B cell (primary cell): ENCODE measurements around the gene CCDC187. TPM values are rescaled to one million over a fixed set of nuclear protein-coding genes. Genes with fewer than 3 reads are reported as not detected.

Experiments used
- ATAC-seq: fragments of 200-7000 bp; cut with Tn5 transposase; one replicate; pipeline ENCODE4 v1.10.0; 2021; ENCODE audit warnings: low read depth, mild to moderate bottlenecking, moderate number of reproducible peaks, moderate library complexity
- CTCF ChIA-PET: fragments of 350-600 bp; sonication (Branson Sonifier 250); formaldehyde crosslinking; loops from one replicate; lab custom pipeline; 2021; ENCODE audit warnings: antibody characterized with exemption, inconsistent platforms; lab: Charles Lee
- POLR2A ChIA-PET: fragments of 350-600 bp; sonication (Branson Sonifier 250); formaldehyde crosslinking; loops from one replicate; lab custom pipeline; 2021; ENCODE audit warnings: antibody characterized with exemption; lab: Charles Lee
- DNase-seq: peaks from one replicate; pipeline ENCODE4 v3.0.0; 2013
- H2AFZ ChIP-seq: 2 replicates; pipeline ENCODE4 v1.6.1; 2012; ENCODE audit warnings: mild to moderate bottlenecking, low read depth, low read length; ENCODE audit not compliant: insufficient read depth, poor library complexity, severe bottlenecking
- H3K27ac ChIP-seq, 2 donors: 1 replicate in 1 of 2; 2 replicates in 1 of 2; pipeline ENCODE4 v1.5.1; 2012 to 2013; ENCODE audit warnings: low read length in 2 of 2, mild to moderate bottlenecking in 2 of 2, moderate library complexity in 1 of 2
- H3K27me3 ChIP-seq, 4 experiments: fragments of 200-600 bp in 1 of 4; sonication (generic) in 1 of 4; replicated peaks in 1 of 4; 1 replicate in 2 of 4; 2 replicates in 2 of 4; pipeline versions ENCODE4 v1.6.1 to v1.7.0; 2013 to 2016; ENCODE audit warnings: low read length in 3 of 4, mild to moderate bottlenecking in 2 of 4, mixed read lengths in 1 of 4, moderate library complexity in 1 of 4; ENCODE audit not compliant: insufficient read depth in 4 of 4, control insufficient read depth in 3 of 4; ENCODE audit errors: control extremely low read depth in 1 of 4
- H3K36me3 ChIP-seq, 2 experiments: replicated peaks in 1 of 2; 1 replicate in 1 of 2; 2 replicates in 1 of 2; pipeline versions ENCODE4 v1.6.1 to v1.7.1; 2013; ENCODE audit warnings: low read length in 1 of 2; ENCODE audit not compliant: insufficient read depth in 2 of 2, control insufficient read depth in 1 of 2; ENCODE audit errors: control extremely low read depth in 1 of 2, extremely low read depth in 1 of 2
- H3K4me1 ChIP-seq, 2 donors: fragments of 200-600 bp in 1 of 2; sonication (generic) in 1 of 2; 1 replicate in 1 of 2; 2 replicates in 1 of 2; pipeline versions ENCODE4 v1.5.1 to v1.6.1; 2013 to 2017; ENCODE audit warnings: low read length in 2 of 2; ENCODE audit not compliant: control insufficient read depth in 2 of 2, insufficient read depth in 2 of 2
- H3K4me2 ChIP-seq: replicated peaks from 2 replicates; pipeline ENCODE3; 2012; ENCODE audit warnings: mild to moderate bottlenecking, low read depth, low read length; ENCODE audit not compliant: poor library complexity, severe bottlenecking
- H3K4me3 ChIP-seq, 5 experiments: fragments of 200-600 bp in 1 of 5; sonication (generic) in 1 of 5; 1 replicate in 3 of 5; 2 replicates in 2 of 5; pipeline versions ENCODE4 v1.5.1 to v1.7.0; 2011 to 2016; ENCODE audit warnings: low read length in 4 of 5, mild to moderate bottlenecking in 4 of 5, low read depth in 2 of 5, control low read depth in 1 of 5, moderate library complexity in 1 of 5; ENCODE audit not compliant: insufficient read depth in 1 of 5; ENCODE audit errors: control extremely low read depth in 1 of 5, extremely low read depth in 1 of 5
- H3K79me2 ChIP-seq: fragments of 200-600 bp; sonication (generic); one replicate; pipeline ENCODE4 v1.6.0; 2016; ENCODE audit warnings: low read length; ENCODE audit not compliant: control insufficient read depth, insufficient read depth
- H3K9ac ChIP-seq: fragments of 200-600 bp; sonication (generic); 2 replicates; pipeline ENCODE4 v1.6.1; 2017; ENCODE audit warnings: mild to moderate bottlenecking, low read length, moderate library complexity
- H3K9me3 ChIP-seq, 3 donors: one replicate each; pipeline versions ENCODE4 v1.6.1 to v1.7.1; 2013; ENCODE audit warnings: low read length in 2 of 3; ENCODE audit not compliant: control insufficient read depth in 2 of 3, insufficient read depth in 1 of 3; ENCODE audit errors: control extremely low read depth in 1 of 3
- H4K20me1 ChIP-seq: 2 replicates; pipeline ENCODE4 v1.6.0; 2012; ENCODE audit warnings: mild to moderate bottlenecking, low read length; ENCODE audit not compliant: insufficient read depth, control insufficient read depth, poor library complexity, severe bottlenecking
- H3K27ac Mint-ChIP-seq: one replicate; pipeline ENCODE4 v1.8.0; 2021; ENCODE audit warnings: mixed read lengths
- H3K27me3 Mint-ChIP-seq: one replicate; pipeline ENCODE4 v1.8.0; 2021; ENCODE audit warnings: mixed read lengths
- H3K4me1 Mint-ChIP-seq: one replicate; pipeline ENCODE4 v1.8.0; 2021; ENCODE audit warnings: mixed read lengths
- H3K4me3 Mint-ChIP-seq: one replicate; pipeline ENCODE4 v1.8.0; 2021; ENCODE audit warnings: mixed read lengths
- H3K9me3 Mint-ChIP-seq: one replicate; pipeline ENCODE4 v1.8.0; 2022; ENCODE audit warnings: mixed read lengths; ENCODE audit not compliant: insufficient read depth
- EZH2 ChIP-seq: IDR thresholded peaks from 2 replicates; pipeline ENCODE4 v1.6.1; 2012; ENCODE audit warnings: borderline replicate concordance, low read depth, mild to moderate bottlenecking, moderate library complexity, low read length; ENCODE audit not compliant: insufficient read depth, poor library complexity, severe bottlenecking
- WGBS: methylation state at CpG from one replicate; pipeline ENCODE4 v1.1.5; 2013; ENCODE audit warnings: missing lambda C conversion rate; ENCODE audit not compliant: insufficient coverage; 5-methylcytosine and 5-hydroxymethylcytosine counted together
- intact Hi-C: fragments of 100-400 bp; cut with micrococcal nuclease; formaldehyde crosslinking; loops from one replicate; pipeline ENCODE4 v1.10.0; 2022
- polyA plus RNA-seq: library from polyadenylated mRNA; depleted of rRNA; stranded (reverse); fragments of >200 nt; gene quantifications from 2 replicates; pipeline ENCODE4 v1.2.3, GENCODE V29; 2012
- total RNA-seq, 2 donors: library from RNA; stranded (reverse); fragments of 120-200 nt in 1 of 2; gene quantifications; 1 replicate in 1 of 2; 2 replicates in 1 of 2; pipeline versions ENCODE4 v1.2.3 to v1.2.4, GENCODE V29; 2013 to 2022
- TF ChIP-seq, protein P1 (sequence below): fragments of 200-600 bp; IDR thresholded peaks from one replicate; pipeline ENCODE4 v1.8.0; 2022; ENCODE audit warnings: antibody characterized with exemption, mild to moderate bottlenecking

Gene CCDC187
- total and polyA plus RNA-seq, 2 donors (not counting 1 experiment from before 2014, with no cell fraction given) = 1.5 to 7.6 TPM

DNA sequence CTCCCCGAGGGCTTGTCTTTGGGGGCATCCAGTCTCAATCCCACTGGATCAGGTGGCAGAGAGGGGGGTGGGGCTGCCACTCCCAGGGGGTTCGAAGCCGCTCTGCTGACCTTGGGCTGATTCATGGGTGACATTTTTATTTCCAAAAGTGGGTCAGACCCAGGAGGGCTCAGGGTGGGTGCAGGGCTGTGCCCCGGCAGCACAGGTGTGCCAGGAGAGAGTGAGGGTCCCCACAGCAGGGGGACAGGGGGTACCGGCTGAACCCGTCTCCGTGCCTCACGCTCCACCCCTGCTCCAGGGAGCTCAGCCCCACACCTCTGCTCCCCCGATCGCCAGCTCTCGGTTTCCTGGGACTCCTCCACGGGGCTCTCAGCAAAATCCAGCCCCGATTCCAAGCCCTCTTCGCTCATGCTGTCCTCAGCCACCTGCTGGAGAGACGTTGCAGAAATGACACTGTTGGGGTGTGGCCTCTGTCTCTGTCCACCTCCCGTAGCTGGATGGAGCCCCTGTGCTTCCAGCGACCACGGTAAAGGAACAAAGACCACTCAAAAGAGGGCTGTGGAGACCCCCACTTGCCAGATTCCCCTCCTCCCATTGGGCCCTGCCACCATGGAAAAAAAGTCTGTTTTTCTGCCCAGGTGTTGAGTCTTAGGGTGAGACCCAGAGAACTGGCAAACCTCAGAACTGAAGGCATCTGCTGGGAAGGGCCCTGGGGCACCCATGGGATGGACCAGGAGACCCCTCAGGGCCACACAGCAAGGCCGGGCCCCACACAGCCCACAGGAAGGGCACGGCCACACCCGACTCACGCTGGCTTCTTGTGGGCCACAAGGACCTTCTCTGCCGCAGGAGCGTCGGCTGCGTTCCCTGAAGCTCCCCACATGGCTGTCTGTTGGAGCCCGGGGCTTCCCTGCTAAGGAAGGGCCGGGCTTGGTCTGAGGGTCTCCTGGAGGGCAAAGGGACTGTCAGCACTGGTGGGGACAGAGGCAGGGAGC, 47.7 kb downstream of the CCDC187 start:
- CTCF ChIA-PET = interaction anchor here (1.0 to 2.0 kb wide), 2 partner anchors 21 to 31 kb away, joined by 3 to 4 read pairs; no protein-coding TSS in a partner anchor
- Histone ChIP-seq H3K27ac (no peak overlapping the region), H3K9ac (no peak overlapping the region), H3K36me3 (no peaks in the 10 kb centered on the region), H2AFZ (no peak overlapping the region), H4K20me1 (no peaks in the 10 kb centered on the region), H3K9me3 (no peaks in the 10 kb centered on the region), H3K27me3 (peaks cover 0 to 5% (median 0%) of the 10 kb centered on the region in 4 experiments), H3K79me2 (no peaks in the 10 kb centered on the region), H3K4me3 (no peak overlapping the region), H3K4me2 (no peak overlapping the region), H3K4me1 (no peaks in the 10 kb centered on the region)
- intact Hi-C loops = no loop called here
- peak; percentile 28 for ATAC-seq
- no peak for TF ChIP-seq EZH2
- TF ChIP-seq, protein P1, sequence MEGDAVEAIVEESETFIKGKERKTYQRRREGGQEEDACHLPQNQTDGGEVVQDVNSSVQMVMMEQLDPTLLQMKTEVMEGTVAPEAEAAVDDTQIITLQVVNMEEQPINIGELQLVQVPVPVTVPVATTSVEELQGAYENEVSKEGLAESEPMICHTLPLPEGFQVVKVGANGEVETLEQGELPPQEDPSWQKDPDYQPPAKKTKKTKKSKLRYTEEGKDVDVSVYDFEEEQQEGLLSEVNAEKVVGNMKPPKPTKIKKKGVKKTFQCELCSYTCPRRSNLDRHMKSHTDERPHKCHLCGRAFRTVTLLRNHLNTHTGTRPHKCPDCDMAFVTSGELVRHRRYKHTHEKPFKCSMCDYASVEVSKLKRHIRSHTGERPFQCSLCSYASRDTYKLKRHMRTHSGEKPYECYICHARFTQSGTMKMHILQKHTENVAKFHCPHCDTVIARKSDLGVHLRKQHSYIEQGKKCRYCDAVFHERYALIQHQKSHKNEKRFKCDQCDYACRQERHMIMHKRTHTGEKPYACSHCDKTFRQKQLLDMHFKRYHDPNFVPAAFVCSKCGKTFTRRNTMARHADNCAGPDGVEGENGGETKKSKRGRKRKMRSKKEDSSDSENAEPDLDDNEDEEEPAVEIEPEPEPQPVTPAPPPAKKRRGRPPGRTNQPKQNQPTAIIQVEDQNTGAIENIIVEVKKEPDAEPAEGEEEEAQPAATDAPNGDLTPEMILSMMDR = no peak
- POLR2A ChIA-PET = no interaction called here
- no peak overlapping the region for H3K27ac Mint-ChIP-seq
- H3K4me1 Mint-ChIP-seq = no peaks in the 10 kb centered on the region
- WGBS = 79% methylated on average over 25 of the region's 28 CpGs
- no peak for DNase-seq
- no peaks in the 10 kb centered on the region for H3K27me3 Mint-ChIP-seq
- no peaks in the 10 kb centered on the region for H3K9me3 Mint-ChIP-seq
- H3K4me3 Mint-ChIP-seq = no peak overlapping the region

DNA sequence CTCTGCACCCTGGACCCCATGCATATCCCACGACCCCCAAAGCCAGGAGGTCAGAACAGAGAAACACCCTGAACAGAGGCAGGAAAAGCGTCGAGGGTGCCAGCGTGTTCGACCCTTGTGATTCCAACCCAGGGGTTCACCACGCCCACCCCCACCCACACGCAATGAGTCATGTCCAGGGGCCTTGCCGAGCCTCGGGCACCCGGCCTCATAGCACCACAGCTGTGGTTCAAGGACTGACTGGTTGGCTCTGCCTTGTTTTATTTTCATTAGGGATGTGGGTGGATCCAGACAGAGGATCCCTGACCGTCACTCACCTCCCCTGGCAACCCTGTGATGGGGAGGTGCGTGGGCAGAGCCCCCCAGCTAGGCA, 48.7 kb downstream of the CCDC187 start:
- CTCF ChIA-PET = interaction anchor here (1.8 kb wide), 1 partner anchor 13 kb away, joined by 5 read pairs; no protein-coding TSS in a partner anchor
- no peak overlapping the region for H3K27ac Mint-ChIP-seq
- intact Hi-C loops = no loop called here
- H3K4me3 Mint-ChIP-seq = no peak overlapping the region
- H3K9me3 ChIP-seq = no peaks in the 10 kb centered on the region
- H3K27me3 Mint-ChIP-seq = no peaks in the 10 kb centered on the region
- H3K27ac ChIP-seq = no peak overlapping the region
- no peak overlapping the region for H3K4me3 ChIP-seq
- no peaks in the 10 kb centered on the region for H3K79me2 ChIP-seq
- POLR2A ChIA-PET = no interaction called here
- no peaks in the 10 kb centered on the region for H3K4me1 ChIP-seq
- H3K9ac ChIP-seq = no peak overlapping the region
- no peak for ATAC-seq
- no peak for DNase-seq
- TF ChIP-seq, protein P1 = no peak
- no peak for TF ChIP-seq EZH2
- H2AFZ ChIP-seq = no peak overlapping the region
- no peaks in the 10 kb centered on the region for H3K9me3 Mint-ChIP-seq
- H3K4me2 ChIP-seq = no peak overlapping the region
- whole genome bisulfite sequencing = 79% methylated on average over 11 of the region's 12 CpGs
- no peaks in the 10 kb centered on the region for H4K20me1 ChIP-seq
- H3K4me1 Mint-ChIP-seq = no peaks in the 10 kb centered on the region
- peaks cover 0 to 5% (median 0%) of the 10 kb centered on the region in 4 experiments for H3K27me3 ChIP-seq
- H3K36me3 ChIP-seq = no peaks in the 10 kb centered on the region
